Measurements from ENCODE around the gene ECD. TPM values are rescaled to one million over a fixed set of nuclear protein-coding genes. Genes with fewer than 3 reads are reported as not detected.

The ECD gene
- total and polyA plus RNA-seq, 10 of the 15 experiments (the other 5 are each of a cell fraction or from before 2014, with no cell fraction given), result 27.3 to 61.6 (median 44.0) TPM

- TF ChIP-seq E2F8 (IDR thresholded peaks at IDR 0.05; ENCODE audit: low read depth, partially characterized antibody), result no peak
- no peak for TF ChIP-seq ZNF207 (IDR thresholded peaks at IDR 0.05; ENCODE audit: borderline replicate concordance)
- TF ChIP-seq NFIC (IDR thresholded peaks at IDR 0.05; ENCODE audit: low read depth, low read length), result peak; percentile 77
- no peak; the same call in 1 of the 2 replicates for TF ChIP-seq RBBP5 (conservative IDR thresholded peaks at IDR 0.05)
- TF ChIP-seq ATF2 (IDR thresholded peaks at IDR 0.05; ENCODE audit: low read length), result peak; percentile 76
- TF ChIP-seq GATAD2B (conservative IDR thresholded peaks at IDR 0.05; ENCODE audit: low read depth), result 0 out of 2 replicates have a peak, but pooled peaks have one; percentile 46
- 0 out of 2 replicates have a peak, but pooled peaks have one; percentile 62 for TF ChIP-seq CREM (IDR thresholded peaks at IDR 0.05; ENCODE audit: low read depth)
- no peak for TF ChIP-seq RB1 (IDR thresholded peaks at IDR 0.05; ENCODE audit: borderline replicate concordance)
- TF ChIP-seq SP1 (IDR thresholded peaks at IDR 0.05; ENCODE audit: low read depth, low read length), result no peak
- no peak for TF ChIP-seq BCL3 (IDR thresholded peaks at IDR 0.05; ENCODE audit: borderline replicate concordance, insufficient read depth, low read depth, low read length, poor library complexity, severe bottlenecking)
- TF ChIP-seq ZZZ3 (IDR thresholded peaks at IDR 0.05; ENCODE audit: control insufficient read depth, insufficient read length, low read depth), result no peak
- TF ChIP-seq PAX8 (IDR thresholded peaks at IDR 0.05), result 0 out of 2 replicates have a peak, but pooled peaks have one; percentile 46
These were observed 49.6 kb downstream of the ECD start (continued) for GRCh38 chr10:73117976-73118743.
